Measurements from ENCODE around the gene GALNT1. TPM values are rescaled to one million over a fixed set of nuclear protein-coding genes. Genes with fewer than 3 reads are reported as not detected.
A peak's percentile ranks its signal among the peaks of the same experiment; 100 is the strongest.

The GALNT1 gene
- total and polyA plus RNA-seq, 4 experiments from 2014 or later: 27.9 to 33.0 (median 31.2) TPM

DNA sequence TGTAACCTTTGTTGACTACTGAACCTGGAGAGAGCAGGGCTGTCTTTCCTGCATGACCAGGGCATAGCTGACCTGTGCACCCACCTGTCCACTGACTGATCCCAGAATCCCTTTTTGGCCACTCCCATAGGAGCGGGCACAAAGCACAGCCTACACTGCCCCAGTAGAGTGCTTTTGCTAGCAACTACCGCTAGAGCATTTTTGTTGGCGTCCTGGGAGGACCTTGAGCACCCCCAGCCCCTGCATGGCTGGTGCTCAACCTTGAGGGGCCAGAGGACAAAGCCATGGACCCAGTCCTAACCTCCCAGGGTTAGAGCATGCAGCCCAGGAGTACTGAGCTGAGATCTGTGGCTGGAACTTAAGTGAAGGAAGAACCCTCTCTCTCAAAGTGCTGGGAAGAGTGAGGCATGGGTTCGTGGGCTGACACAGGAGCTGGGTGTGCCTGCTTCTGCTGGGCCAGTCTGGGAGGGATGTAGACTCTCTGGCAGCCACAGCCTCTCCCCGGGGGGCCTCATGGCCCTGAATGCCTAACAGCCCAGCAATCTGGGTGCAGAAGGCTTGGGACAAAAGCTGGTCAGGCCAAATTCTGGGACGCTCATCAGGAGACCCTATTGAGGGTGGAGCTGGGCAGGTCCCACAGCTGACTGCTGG is 140.0 kb downstream of the GALNT1 start:
- Mint-ChIP-seq H3K27me3 (peaks cover 2% of the 10 kb centered on the region in 2 donors), H3K9me3 (peaks cover 4 to 24% (median 12%) of the 10 kb centered on the region in 8 donors), H3K4me1 (no peaks in the 10 kb centered on the region), H3K27ac (no peak overlapping the region), H3K36me3 (no peaks in the 10 kb centered on the region), H3K4me3 (no peak overlapping the region)
- H3K4me3 ChIP-seq (ENCODE audit: low read length in 2 of 2): no peak overlapping the region
- H3K9me3 ChIP-seq (ENCODE audit: control insufficient read depth in 1 of 2, low read length in 2 of 2): no peaks in the 10 kb centered on the region
- POLR2A ChIA-PET (ENCODE audit: partially characterized antibody): no interaction called here
- no peaks in the 10 kb centered on the region for H3K27me3 ChIP-seq (ENCODE audit: insufficient read depth, low read length)
- intact Hi-C loops (cut with micrococcal nuclease): no loop called here
- CTCF ChIA-PET (ENCODE audit: partially characterized antibody): no interaction called here
- DNase-seq: no peak
- no peaks in the 10 kb centered on the region for H3K4me1 ChIP-seq (ENCODE audit: insufficient read depth, low read length)
- H3K36me3 ChIP-seq (ENCODE audit: insufficient read depth, low read length): no peaks in the 10 kb centered on the region
- no peak overlapping the region for H3K27ac ChIP-seq (ENCODE audit: low read depth, low read length)

DNA sequence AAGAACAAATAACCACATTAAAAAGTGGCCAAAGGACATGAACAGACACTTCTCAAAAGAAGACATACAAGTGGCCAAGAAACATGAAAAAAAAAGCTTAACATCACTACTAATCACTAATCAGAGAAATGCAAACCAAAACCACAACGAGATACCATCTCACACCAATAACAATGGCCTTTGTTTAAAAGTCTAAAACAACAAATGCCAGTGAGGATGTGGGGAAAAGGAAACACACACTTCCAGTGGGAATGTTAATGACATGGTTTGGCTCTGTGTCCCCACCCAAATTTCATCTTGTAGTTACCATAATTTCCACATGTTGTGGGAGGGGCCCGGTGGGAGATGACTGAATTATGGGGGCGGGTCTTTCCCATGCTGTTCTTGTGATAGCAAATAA is 147.1 kb downstream of the GALNT1 start:
- ChIA-PET POLR2A (ENCODE audit: partially characterized antibody) (no interaction called here), CTCF (ENCODE audit: partially characterized antibody) (no interaction called here)
- Histone ChIP-seq H3K9me3 (ENCODE audit: control insufficient read depth in 1 of 2, low read length in 2 of 2) (no peaks in the 10 kb centered on the region), H3K27me3 (ENCODE audit: insufficient read depth, low read length) (no peaks in the 10 kb centered on the region), H3K27ac (ENCODE audit: low read depth, low read length) (no peak overlapping the region), H3K4me1 (ENCODE audit: insufficient read depth, low read length) (no peaks in the 10 kb centered on the region), H3K4me3 (ENCODE audit: low read length in 2 of 2) (no peak overlapping the region), H3K36me3 (ENCODE audit: insufficient read depth, low read length) (no peaks in the 10 kb centered on the region)
- Mint-ChIP-seq H3K36me3 (peaks cover 0 to 1% of the 10 kb centered on the region in 2 donors), H3K27me3 (peaks cover 1 to 3% of the 10 kb centered on the region in 2 donors), H3K27ac (no peak overlapping the region), H3K4me1 (peaks cover 0 to 2% (median 0%) of the 10 kb centered on the region in 4 donors), H3K4me3 (no peak overlapping the region), H3K9me3 (peaks cover 0 to 25% (median 8%) of the 10 kb centered on the region in 8 donors)
- DNase-seq: no peak
- intact Hi-C loops (cut with micrococcal nuclease): no loop called here

DNA sequence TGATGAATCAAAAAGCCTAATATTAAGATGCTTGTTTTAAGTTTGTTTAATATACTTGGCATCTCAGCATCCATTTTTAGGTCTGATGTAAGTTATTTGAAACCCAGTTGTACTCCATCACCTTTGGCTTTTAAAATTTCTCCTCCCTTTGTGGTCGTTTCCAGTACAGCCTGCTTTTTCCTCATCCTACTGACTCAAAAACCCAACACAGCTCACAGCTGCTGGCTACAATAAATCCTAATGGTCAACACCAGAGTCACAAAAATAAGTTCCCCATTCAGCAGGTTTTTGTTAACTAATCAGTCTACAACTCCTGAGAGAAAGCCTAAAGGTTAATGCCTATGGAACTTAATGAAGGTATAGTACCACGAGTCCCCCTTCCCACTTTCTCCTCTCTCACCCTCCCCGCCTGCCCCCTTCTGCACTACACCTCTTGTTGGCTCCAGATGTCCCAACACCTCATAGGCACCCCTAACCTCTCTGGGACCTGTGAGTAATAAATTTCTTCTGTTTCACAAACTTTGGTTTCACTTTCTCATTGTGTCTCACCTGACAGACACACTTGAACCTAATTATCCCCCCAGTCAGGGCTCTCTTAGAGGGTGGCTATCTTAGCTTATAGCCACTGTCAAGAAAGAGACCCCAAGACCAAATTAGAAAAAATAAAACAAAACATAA is 148.6 kb downstream of the GALNT1 start:
- Mint-ChIP-seq H3K27ac (no peak overlapping the region), H3K4me1 (peaks cover 0 to 2% (median 0%) of the 10 kb centered on the region in 4 donors), H3K36me3 (peaks cover 0 to 1% of the 10 kb centered on the region in 2 donors), H3K27me3 (peaks cover 0 to 3% of the 10 kb centered on the region in 2 donors), H3K4me3 (peak overlapping the region in 1 of 8 donors; percentile 43), H3K9me3 (peaks cover 0 to 21% (median 7%) of the 10 kb centered on the region in 8 donors)
- Histone ChIP-seq H3K4me1 (ENCODE audit: insufficient read depth, low read length) (no peaks in the 10 kb centered on the region), H3K4me3 (ENCODE audit: low read length in 2 of 2) (no peak overlapping the region), H3K27me3 (ENCODE audit: insufficient read depth, low read length) (no peaks in the 10 kb centered on the region), H3K9me3 (ENCODE audit: control insufficient read depth in 1 of 2, low read length in 2 of 2) (no peaks in the 10 kb centered on the region), H3K36me3 (ENCODE audit: insufficient read depth, low read length) (no peaks in the 10 kb centered on the region), H3K27ac (ENCODE audit: low read depth, low read length) (no peak overlapping the region)
- ChIA-PET POLR2A (ENCODE audit: partially characterized antibody) (no interaction called here), CTCF (ENCODE audit: partially characterized antibody) (interaction anchor here (2.0 kb wide), 1 partner anchor 27 kb away, joined by 9 read pairs; no protein-coding TSS in a partner anchor)
- no peak for DNase-seq
- intact Hi-C loops (cut with micrococcal nuclease): no loop called here

DNA sequence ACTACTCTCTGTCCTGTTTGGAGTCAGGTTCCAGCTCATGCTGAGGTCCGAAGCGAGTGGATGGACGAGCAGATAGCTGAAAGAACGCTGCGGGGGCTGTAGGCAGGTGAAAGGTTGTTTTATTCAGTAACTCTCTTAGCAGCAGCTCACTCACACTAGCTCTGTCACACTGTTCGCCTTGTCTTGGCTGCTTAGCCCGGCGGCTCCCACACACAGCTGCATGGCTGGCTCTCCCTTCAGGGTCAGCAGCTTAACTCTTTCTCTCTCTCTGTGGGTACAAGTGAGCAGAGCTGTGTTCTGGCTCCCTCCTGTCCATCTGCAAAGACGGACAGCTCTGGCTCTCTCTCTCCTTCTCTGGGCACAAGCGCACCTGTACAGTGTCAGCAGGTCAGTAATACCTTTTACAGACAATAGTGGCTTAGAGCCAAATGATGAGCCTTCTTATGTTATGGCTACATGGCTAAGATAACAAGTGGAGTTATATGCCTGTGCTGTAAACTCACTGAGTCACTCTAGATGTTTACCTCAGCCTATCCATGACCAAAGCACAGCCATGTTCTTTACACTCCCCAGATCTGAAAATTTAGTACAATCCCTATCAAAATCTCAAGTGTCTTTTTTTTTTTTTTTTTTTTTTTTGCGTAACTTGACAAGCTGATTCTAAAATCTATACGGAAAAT is 149.3 kb downstream of the GALNT1 start:
- Histone ChIP-seq H3K4me1 (ENCODE audit: insufficient read depth, low read length) (no peaks in the 10 kb centered on the region), H3K36me3 (ENCODE audit: insufficient read depth, low read length) (no peaks in the 10 kb centered on the region), H3K9me3 (ENCODE audit: control insufficient read depth in 1 of 2, low read length in 2 of 2) (no peaks in the 10 kb centered on the region), H3K4me3 (ENCODE audit: low read length in 2 of 2) (no peak overlapping the region), H3K27me3 (ENCODE audit: insufficient read depth, low read length) (no peaks in the 10 kb centered on the region), H3K27ac (ENCODE audit: low read depth, low read length) (no peak overlapping the region)
- Mint-ChIP-seq H3K27me3 (peaks cover 2 to 3% of the 10 kb centered on the region in 2 donors), H3K4me3 (peak overlapping the region in 1 of 8 donors; percentile 43), H3K27ac (no peak overlapping the region), H3K36me3 (peaks cover 0 to 1% of the 10 kb centered on the region in 2 donors), H3K9me3 (peaks cover 0 to 21% (median 7%) of the 10 kb centered on the region in 8 donors), H3K4me1 (peaks cover 0 to 2% (median 0%) of the 10 kb centered on the region in 4 donors)
- ChIA-PET POLR2A (ENCODE audit: partially characterized antibody) (no interaction called here), CTCF (ENCODE audit: partially characterized antibody) (interaction anchor here (2.0 kb wide), 1 partner anchor 26 kb away, joined by 9 read pairs; no protein-coding TSS in a partner anchor)
- no peak for DNase-seq
- intact Hi-C loops (cut with micrococcal nuclease): no loop called here

DNA sequence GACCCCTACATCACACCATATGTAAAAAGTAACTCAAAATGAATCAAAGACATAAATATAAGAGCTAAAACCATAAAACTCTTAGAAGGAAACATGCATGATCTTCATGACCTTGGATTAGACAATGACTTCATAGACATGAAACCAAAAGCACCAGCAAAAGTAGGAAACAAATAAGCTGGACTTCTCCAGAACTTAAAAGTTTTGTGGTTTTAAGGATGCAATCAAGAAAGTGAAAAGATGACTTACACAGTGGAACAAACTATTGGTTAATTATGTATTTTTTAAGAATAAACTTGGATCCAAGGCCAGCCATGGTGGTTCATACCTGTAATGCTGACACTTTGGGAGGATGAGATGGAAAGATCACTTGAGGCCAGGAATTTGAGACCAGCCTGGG is 150.2 kb downstream of the GALNT1 start:
- POLR2A ChIA-PET (ENCODE audit: partially characterized antibody): no interaction called here
- no peak overlapping the region for H3K27ac Mint-ChIP-seq
- no peak for DNase-seq
- no peaks in the 10 kb centered on the region for H3K36me3 ChIP-seq (ENCODE audit: insufficient read depth, low read length)
- no peak overlapping the region for H3K4me3 Mint-ChIP-seq
- H3K4me3 ChIP-seq (ENCODE audit: low read length in 2 of 2): no peak overlapping the region
- H3K36me3 Mint-ChIP-seq: peaks cover 0 to 1% of the 10 kb centered on the region in 2 donors
- no peaks in the 10 kb centered on the region for H3K9me3 ChIP-seq (ENCODE audit: control insufficient read depth in 1 of 2, low read length in 2 of 2)
- peaks cover 0 to 21% (median 6%) of the 10 kb centered on the region in 8 donors for H3K9me3 Mint-ChIP-seq
- intact Hi-C loops (cut with micrococcal nuclease): no loop called here
- CTCF ChIA-PET (ENCODE audit: partially characterized antibody): interaction anchor here (2.0 kb wide), 1 partner anchor 25 kb away, joined by 9 read pairs; no protein-coding TSS in a partner anchor
- peaks cover 0 to 2% (median 0%) of the 10 kb centered on the region in 4 donors for H3K4me1 Mint-ChIP-seq
- no peak overlapping the region for H3K27ac ChIP-seq (ENCODE audit: low read depth, low read length)
- H3K27me3 ChIP-seq (ENCODE audit: insufficient read depth, low read length): no peaks in the 10 kb centered on the region
- no peaks in the 10 kb centered on the region for H3K4me1 ChIP-seq (ENCODE audit: insufficient read depth, low read length)
- H3K27me3 Mint-ChIP-seq: peaks cover 1 to 2% of the 10 kb centered on the region in 2 donors

DNA sequence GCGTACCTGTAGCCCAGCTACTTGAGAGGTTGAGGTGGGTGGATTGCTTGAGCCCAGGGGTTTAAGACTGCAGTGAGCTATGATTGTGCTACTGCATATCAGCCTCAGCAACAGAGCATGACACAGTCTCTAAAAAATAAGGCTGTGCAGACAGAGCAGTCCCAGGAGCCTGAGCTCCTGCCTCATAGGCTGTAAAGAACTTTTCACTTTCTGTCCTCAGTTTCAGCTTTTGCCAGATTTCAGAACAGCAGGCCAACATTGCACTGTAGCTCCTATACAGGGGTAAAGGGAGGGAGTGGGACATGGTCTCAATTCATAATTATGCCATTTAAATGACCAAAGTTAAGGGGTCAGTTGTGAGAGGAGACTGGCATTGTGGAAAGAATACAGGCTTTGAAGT is 150.6 kb downstream of the GALNT1 start:
- DNase-seq: no peak
- H3K36me3 ChIP-seq (ENCODE audit: insufficient read depth, low read length): no peaks in the 10 kb centered on the region
- Mint-ChIP-seq H3K9me3 (peaks cover 0 to 21% (median 6%) of the 10 kb centered on the region in 8 donors), H3K27ac (no peak overlapping the region), H3K4me1 (peaks cover 0 to 2% (median 0%) of the 10 kb centered on the region in 4 donors), H3K4me3 (no peak overlapping the region), H3K27me3 (peaks cover 1 to 2% of the 10 kb centered on the region in 2 donors), H3K36me3 (peaks cover 0 to 1% of the 10 kb centered on the region in 2 donors)
- H3K27me3 ChIP-seq (ENCODE audit: insufficient read depth, low read length): no peaks in the 10 kb centered on the region
- POLR2A ChIA-PET (ENCODE audit: partially characterized antibody): no interaction called here
- H3K9me3 ChIP-seq (ENCODE audit: control insufficient read depth in 1 of 2, low read length in 2 of 2): no peaks in the 10 kb centered on the region
- H3K4me3 ChIP-seq (ENCODE audit: low read length in 2 of 2): no peak overlapping the region
- no peaks in the 10 kb centered on the region for H3K4me1 ChIP-seq (ENCODE audit: insufficient read depth, low read length)
- CTCF ChIA-PET (ENCODE audit: partially characterized antibody): interaction anchor here (1.1 to 2.0 kb wide), 2 partner anchors 9 to 24 kb away, joined by 3 to 9 read pairs; no protein-coding TSS in a partner anchor
- intact Hi-C loops (cut with micrococcal nuclease): no loop called here
- no peak overlapping the region for H3K27ac ChIP-seq (ENCODE audit: low read depth, low read length)

DNA sequence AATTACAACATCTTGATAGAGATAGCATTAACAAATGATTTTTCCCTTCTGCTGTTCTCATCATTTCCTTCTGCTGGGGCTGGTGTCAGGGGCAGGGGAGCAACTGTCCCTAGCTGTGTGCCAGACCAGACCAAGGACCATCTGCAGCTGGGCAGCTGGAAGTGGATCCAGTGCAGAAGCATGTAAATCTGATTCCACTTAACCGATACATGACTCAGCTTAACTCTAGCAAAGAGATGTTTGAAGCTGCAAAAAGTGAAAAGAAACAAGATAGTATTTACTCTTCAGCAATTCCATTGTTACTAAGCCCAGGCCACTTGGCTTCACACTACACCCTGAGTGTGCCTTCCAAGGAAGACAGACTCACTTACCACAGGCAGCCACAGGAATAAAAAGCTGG is 151.1 kb downstream of the GALNT1 start:
- Mint-ChIP-seq H3K4me3 (no peak overlapping the region), H3K27me3 (peaks cover 1 to 2% of the 10 kb centered on the region in 2 donors), H3K27ac (no peak overlapping the region), H3K4me1 (peaks cover 0 to 2% (median 0%) of the 10 kb centered on the region in 4 donors), H3K9me3 (peaks cover 0 to 21% (median 6%) of the 10 kb centered on the region in 8 donors), H3K36me3 (peaks cover 0 to 1% of the 10 kb centered on the region in 2 donors)
- H3K9me3 ChIP-seq (ENCODE audit: control insufficient read depth in 1 of 2, low read length in 2 of 2): no peaks in the 10 kb centered on the region
- H3K27ac ChIP-seq (ENCODE audit: low read depth, low read length): no peak overlapping the region
- POLR2A ChIA-PET (ENCODE audit: partially characterized antibody): no interaction called here
- no peak overlapping the region for H3K4me3 ChIP-seq (ENCODE audit: low read length in 2 of 2)
- no peak for DNase-seq
- CTCF ChIA-PET (ENCODE audit: partially characterized antibody): interaction anchor here (1.1 kb wide), 2 partner anchors 9 to 11 kb away, joined by 3 read pairs; no protein-coding TSS in a partner anchor
- H3K36me3 ChIP-seq (ENCODE audit: insufficient read depth, low read length): no peaks in the 10 kb centered on the region
- no peaks in the 10 kb centered on the region for H3K27me3 ChIP-seq (ENCODE audit: insufficient read depth, low read length)
- no peaks in the 10 kb centered on the region for H3K4me1 ChIP-seq (ENCODE audit: insufficient read depth, low read length)
- intact Hi-C loops (cut with micrococcal nuclease): no loop called here

Data from CD4-positive, alpha-beta memory T cell (primary cell).